Measurements from ENCODE around the gene PROZ.

- TF ChIP-seq GATA2 (IDR thresholded peaks at IDR 0.05; ENCODE audit: low read depth, low read length) (no peak), GATA3 (IDR thresholded peaks at IDR 0.05; ENCODE audit: low read depth, low read length) (no peak)
These were observed 8.5 kb upstream of the PROZ start for GRCh38 chr13:113149711-113150549.
